GM12875 (cell line): Measurements from ENCODE around the gene SLC4A7.

Source experiments
- H3K4me3 ChIP-seq: one replicate; pipeline ENCODE4 v1.5.1; 2011; ENCODE audit warnings: low read depth, low read length, control low read depth
- CTCF ChIP-seq: IDR thresholded peaks from 2 replicates; pipeline ENCODE4 v1.5.1; 2011; ENCODE audit warnings: low read depth, mild to moderate bottlenecking, control low read depth, inconsistent platforms, low read length, moderate library complexity, borderline replicate concordance; ENCODE audit not compliant: insufficient read depth

Gene SLC4A7

GRCh38 chr3:27357665-27358258, 126.4 kb downstream of the SLC4A7 start:
- peak; percentile 69 for TF ChIP-seq CTCF
- no peak overlapping the region for H3K4me3 ChIP-seq

- no peak overlapping the region for H3K4me3 ChIP-seq
- TF ChIP-seq CTCF, result no peak
Observed at GRCh38 chr3:27356976-27357375, 127.2 kb downstream of the SLC4A7 start.

- TF ChIP-seq CTCF, result no peak
- no peak overlapping the region for H3K4me3 ChIP-seq
Observed at GRCh38 chr3:27354588-27355203, 129.5 kb downstream of the SLC4A7 start.

- H3K4me3 ChIP-seq, result no peak overlapping the region
- TF ChIP-seq CTCF, result no peak
Observed at GRCh38 chr3:27354161-27354560, 130.0 kb downstream of the SLC4A7 start.

- TF ChIP-seq CTCF, result no peak
- H3K4me3 ChIP-seq, result no peak overlapping the region
Observed at GRCh38 chr3:27353221-27353620, 131.0 kb downstream of the SLC4A7 start.

GRCh38 chr3:27352047-27352446, 132.1 kb downstream of the SLC4A7 start:
- TF ChIP-seq CTCF, result no peak
- no peak overlapping the region for H3K4me3 ChIP-seq

GRCh38 chr3:27349832-27350231, 134.4 kb downstream of the SLC4A7 start:
- no peak for TF ChIP-seq CTCF
- H3K4me3 ChIP-seq, result no peak overlapping the region
